ENCODE results near the gene LCN2.

LCN2 gene

DNA sequence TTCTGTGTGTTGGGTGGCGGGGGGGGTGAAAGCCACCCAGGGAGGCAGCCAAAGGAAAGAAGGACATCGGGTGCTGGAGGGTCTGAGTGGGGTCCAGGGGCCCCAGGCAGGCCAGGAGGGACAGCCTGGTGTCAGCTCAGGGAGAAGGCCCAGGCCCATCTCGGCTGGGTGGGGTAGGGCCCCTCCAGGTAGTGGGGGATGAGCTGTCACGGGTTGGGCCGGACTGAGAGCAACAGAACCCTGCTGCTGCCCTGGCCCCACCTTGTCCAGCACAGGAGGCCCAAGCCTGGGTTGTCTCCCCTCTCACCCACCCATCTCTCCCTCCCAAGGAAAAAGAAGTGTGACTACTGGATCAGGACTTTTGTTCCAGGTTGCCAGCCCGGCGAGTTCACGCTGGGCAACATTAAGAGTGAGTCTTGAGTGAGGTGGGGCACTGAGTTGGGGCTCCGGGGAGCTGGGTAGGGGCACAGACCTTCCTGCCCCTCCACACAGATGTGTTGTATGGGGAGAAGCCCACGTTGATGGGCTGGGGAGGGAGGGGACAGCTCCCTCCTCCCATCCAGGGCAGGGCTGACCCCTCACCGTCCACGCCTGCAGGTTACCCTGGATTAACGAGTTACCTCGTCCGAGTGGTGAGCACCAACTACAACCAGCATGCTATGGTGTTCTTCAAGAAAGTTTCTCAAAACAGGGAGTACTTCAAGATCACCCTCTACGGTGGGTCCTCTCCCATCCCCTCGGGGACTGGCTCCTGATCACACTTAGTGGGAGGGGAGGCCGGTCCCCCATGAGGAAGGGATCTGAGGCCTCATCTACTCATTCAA, 2.3 kb downstream of the LCN2 start:
- DNase-seq = no peak

DNA sequence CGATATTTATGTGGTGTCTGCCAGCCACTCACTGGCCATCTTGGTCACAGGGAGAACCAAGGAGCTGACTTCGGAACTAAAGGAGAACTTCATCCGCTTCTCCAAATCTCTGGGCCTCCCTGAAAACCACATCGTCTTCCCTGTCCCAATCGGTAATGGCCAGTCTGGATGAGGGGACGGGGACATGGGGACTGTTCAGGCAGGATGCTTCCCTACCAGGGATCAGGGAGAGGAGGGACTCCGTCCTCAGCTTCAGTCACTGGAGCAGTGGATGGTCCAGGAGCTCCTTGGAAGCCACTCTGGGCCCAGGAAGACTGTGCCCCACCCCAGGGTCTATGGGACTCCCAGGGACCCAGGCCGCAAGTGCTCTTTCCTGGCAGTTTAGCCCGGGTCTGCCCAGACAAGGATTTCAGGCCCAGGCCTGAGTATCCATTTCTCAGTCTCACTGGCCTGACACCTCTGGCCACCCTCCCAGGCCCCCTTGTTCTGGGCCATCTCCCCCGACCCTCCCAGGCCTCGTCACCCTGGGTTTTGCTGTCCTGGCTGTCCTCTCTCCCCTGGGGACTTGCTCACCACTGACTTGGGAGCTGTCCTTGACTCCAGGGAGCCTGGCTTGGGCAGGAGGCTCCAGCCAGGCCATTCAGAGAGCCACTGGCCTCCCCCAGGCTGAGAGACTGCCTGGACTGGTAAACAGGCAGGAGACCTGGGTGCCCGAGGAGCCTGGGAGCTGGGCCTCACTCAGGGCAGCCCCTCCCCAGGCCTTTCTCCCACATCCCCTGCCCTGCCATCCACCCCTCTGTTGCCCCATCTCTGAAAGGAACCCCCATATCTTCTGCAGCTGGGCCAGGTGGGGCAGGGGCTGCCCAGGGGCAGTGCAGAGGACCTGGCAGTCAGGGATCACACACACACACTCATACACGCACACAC, 3.1 kb downstream of the LCN2 start:
- no peak for DNase-seq

DNA sequence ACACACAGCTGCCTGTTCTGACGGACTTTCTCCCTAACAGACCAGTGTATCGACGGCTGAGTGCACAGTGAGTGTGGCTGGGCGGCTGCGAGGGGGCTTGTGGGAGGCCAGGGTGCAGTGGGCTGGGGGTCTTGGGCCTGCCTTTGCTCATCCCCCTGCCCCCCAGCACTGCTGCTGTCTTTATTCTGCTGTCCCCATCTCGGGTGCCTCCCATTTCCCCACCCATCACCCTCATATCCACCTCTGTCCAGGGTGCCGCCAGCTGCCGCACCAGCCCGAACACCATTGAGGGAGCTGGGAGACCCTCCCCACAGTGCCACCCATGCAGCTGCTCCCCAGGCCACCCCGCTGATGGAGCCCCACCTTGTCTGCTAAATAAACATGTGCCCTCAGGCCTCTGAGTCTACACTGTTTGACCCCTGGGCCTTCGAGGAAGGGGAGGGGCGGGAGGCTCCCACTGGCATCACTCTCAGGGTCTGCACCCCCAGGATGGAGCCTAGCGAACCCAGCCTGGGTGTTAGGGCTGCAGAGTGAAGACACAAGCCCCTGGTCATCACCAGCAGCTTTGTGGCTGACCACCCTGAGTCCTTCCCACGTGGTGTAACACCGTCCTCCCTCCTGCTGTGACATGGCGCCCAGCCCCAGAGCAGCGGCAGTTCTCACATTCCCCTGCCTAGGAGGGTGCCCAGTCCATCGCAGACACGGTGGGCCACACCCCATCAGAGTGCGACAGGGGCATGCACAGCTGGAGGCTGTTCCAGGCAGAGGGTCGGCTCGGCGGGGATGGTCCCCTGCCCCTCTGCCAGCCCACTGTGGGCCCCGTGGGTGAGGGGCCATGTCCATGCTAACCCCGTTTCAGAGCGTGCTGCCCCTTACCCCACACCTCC, 4.0 kb downstream of the LCN2 start:
- DNase-seq = peak; percentile 35

DNA sequence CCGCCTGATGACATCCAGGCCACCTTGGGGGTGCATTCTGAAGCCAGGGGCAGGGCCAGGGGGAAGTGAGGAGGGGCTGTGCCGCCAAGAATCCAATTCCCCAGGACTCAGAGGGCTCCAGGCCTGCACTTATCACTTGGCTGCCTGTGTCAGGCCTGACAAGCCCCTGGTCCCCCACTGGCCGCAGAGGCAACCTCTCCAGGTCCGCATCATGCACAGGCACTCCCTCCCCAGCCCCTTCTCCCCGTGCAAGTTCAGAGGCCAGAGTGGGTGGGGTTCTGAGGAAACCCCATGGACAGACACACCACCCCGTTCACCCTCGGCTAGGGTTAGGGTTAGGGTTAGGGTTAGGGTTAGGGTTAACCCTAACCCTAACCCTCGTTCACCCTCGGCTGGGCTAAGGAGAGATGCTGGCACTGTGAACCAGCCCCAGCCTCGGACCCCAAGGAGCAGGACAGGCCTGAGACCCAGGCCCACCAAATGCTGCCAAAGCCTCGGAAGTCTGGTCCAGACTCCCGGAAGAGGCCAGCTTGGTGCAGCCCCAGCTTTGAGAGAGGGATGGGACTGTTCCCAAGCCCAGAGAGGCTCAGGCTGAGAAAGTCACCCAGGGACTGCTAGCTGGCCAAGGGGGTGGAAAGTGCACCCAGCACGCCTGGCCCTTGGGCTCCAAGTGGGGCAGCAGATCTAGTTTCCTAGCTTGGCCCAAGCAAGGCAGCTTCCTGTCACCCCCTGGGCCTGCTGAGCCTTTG, 4.9 kb downstream of the LCN2 start:
- DNase-seq = no peak

DNA sequence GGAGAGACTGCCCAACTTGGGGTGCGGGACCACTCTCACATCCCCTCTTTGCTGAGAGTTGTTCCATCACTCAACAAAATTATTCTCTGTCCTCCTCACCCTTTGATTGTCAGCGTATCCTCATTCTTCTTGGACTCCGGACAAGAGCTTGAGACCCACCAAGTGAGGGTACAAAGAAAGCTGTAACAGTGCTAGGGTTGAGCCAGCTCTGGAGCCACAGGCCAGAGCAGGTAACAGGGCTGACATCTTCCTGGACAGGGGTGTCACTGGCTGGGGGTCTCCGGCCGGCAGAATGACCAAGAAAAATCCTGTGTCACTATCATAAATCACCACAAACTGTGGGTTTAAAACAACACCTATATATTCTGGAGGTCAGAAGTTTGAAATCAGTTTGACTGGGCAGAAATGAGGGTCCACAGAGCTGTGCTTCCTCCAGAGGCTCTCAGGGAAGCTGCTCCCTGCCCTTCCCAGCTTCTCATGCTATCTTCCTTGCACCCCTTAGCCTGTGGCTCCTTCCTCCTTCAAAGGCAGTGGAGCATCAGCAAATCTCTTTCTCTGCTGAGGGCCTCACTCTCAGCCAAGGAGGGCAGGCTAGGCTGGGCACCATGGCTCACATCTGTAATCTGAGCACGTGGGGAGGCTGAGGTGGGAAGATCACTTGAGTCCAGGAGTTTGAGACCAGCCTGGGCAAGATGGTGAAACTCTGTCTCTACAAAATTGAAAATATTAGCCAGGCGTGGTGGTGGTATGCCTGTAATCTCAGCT, 6.7 kb downstream of the LCN2 start:
- no peak for DNase-seq

DNA sequence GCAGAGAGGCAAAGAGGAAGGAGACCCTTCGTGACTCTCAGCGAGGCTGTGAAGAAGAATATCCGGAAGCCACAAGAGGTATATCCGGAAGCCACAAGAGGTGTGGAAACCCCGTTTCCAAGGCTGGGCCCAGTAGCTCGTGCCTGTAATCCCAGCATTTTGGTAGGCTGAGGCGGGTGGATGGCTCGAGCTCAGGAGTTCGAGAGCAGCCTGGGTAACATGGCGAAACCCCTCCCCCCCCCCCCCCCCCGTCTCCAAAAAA, 10.2 kb downstream of the LCN2 start:
- DNase-seq = no peak

DNA sequence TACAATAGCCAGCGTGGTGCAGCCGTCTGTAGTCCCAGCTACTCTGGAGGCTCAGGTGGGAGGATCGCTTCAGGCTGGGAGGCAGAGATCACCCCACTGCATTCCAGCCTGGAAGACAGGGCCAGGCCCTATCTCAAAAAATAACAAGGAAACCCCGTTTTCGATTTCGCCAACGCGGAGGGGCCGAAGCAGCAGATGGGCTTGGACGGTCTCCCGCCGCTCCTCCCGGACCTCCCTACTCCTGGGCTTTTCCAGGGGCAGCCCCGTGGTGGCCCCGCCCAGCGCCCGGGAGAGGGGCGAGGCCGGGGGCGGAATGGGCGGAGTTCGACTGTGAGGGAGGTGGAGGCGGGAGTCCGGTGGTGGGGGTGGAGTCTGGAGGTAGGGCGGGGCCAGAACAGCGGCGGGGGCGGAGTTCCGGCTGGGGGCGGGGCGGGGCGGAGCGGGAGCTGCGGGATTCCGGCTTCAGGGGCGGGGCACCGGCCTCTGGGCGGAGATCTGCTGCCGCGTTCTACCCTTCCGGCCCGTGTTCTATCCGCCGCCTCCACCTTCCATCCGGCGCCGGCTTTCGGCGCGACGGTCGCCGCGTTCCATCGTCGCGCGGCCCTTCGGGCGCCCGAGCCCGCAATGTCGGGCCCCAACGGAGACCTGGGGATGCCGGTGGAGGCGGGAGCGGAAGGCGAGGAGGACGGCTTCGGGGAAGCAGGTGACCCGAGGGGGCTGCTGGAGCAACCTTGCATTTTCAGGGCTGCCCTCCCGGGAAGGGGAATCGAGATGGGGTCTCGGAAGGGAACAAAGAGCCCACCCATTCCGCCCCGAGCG, 10.7 kb downstream of the LCN2 start, which contains the start of gene BBLN:
Gene BBLN (plus strand): TSS at position 482 of the 819 bp plus-strand sequence. CDS start 143 bp downstream, at position 625.
- DNase-seq = peak; percentile 98

DNA sequence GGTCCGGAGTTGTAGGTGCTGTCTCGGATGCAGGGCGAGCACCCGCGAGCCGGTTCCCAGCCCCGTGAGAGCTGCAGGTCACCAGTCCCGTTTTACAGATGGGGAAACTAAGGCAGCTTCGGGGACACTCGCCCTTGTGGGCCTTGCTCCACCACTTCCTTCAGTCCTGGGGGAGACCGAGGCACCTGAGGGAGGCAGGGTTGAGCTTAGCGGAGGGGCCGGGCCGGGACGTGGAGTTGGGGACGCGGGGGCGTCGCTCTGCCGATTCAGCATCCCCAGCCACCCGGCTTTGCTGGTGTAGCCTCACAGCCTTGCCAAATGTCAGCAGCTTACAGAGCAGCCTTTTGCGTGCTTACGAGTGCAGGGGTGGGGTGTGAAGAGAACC, 11.3 kb downstream of the LCN2 start:
- DNase-seq = no peak

DNA sequence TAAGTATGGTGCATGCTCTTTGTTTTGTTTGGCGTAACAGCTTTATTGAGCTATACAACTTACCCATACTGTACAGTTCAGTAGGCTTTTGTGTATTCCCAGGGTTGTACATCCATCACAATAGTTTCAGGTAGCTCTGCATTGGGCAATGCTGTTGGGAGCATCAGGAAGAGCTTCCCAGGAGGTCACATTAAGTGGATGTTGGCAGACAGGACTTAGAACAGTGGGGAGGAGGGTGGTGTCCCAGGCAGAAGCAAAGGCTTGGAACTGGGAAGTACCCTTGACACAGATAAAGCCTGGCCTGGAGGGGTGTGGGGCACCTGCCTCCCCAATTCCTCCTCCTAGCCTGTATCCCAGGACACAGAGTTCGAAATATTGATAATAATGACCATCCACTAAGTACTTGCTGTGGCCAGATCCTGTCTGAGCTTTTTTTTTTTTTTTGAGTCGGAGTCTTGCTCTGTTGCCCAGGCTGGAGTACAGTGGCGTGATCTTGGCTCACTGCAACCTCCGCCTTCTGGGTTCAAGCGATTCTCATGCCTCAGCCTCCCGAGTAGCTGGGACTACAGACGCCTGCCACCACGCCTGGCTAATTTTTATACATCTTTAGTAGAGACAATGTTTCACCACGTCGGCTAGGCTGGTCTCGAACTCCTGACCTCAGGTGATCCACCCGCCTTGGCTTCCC, 12.1 kb downstream of the LCN2 start:
- peak; percentile 31 for DNase-seq

DNA sequence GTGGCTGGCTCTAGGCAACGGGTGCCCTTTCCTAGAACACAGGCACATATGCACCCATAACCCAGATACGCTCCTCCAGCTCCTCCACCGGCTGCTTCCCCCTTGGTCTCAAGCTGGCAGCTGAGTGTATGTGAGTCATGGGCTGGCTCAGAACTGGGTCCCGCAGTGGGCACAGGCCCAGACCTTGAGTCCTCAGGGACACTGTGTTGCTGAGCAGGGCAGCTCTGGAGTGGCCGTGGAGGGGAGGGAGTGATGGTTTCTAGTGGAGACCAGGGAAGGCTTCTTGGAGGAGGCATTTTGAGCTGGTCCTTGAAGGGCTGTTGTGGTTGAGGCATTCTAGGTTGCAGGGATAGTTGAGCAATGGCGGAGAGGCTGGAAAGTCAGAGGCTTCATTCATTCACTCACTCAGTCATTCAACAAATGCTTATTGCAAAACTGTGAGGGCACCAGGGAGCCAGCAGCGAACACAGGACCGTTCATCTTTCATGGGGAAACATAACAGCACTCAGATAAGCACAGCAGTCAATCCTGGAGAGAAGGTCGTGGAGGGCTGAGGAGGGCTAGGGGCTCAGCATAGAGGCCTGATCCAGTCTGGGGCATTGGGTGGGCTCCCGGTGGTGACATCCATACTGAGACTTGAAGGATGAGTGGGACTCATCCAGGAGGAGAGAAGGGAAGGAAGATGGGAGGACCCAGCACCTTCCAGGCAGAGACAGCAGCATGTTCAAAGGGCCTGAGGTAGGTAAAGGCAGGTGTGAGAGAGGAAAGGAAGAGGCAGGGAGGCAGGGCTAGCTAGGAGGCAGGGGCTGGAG, 13.2 kb downstream of the LCN2 start:
- DNase-seq = no peak

DNA sequence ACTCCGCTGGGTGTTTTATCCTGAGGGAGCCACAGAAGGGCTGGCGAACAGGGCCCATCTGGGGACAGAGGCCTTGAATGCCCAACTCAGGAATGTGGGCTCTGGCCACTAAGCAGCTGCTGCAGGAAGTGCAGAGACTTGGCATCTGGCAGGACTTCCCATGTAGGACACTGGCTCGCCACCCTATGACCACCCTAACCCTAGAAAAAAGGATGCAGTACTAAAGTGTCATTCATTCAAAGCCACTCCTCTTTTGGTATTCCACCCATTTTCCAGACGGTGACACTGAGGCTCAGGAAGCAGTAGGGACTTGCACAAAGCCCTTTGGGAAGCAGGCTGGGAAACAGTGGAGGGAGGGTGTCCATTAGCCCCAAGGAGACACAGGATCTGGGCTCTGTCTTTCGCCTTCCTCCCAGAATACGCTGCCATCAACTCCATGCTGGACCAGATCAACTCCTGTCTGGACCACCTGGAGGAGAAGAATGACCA, 13.8 kb downstream of the LCN2 start:
- DNase-seq = no peak

DNA sequence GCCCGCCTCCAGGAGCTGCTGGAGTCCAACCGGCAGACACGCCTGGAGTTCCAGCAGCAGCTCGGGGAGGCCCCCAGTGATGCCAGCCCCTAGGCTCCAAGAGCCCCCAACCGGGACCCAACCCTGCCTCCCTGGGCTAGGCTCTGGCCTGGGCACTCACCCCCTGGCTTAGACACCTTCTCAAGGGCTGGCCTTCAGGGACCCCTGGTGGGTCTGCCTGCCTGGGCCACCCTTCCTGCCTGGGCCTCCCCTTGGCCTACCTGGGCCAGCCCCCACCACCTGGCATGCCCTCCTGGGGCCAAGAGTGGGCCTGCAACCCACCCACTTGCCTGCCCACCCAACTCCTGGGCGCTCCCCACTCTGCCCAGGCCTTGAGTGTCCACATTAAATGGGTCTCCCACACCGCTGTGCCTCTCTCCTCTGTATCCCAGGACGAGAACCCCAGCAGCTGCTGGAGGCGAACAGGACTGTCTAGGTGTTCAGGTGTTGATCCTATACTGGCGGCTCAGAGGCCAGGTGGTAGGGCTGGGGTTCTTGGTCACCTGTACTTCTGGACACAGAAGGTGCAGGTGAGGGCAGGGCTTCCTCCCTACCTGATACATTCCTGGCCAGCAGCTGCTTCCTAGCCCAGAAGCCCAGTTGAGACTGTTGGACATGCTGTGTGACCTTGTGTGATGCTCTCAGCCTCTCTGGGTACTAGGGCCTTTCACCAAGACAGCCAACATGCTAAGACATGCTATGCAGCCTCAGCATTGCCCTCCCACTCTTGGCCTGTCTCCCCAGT, 14.5 kb downstream of the LCN2 start:
- DNase-seq = no peak

DNA sequence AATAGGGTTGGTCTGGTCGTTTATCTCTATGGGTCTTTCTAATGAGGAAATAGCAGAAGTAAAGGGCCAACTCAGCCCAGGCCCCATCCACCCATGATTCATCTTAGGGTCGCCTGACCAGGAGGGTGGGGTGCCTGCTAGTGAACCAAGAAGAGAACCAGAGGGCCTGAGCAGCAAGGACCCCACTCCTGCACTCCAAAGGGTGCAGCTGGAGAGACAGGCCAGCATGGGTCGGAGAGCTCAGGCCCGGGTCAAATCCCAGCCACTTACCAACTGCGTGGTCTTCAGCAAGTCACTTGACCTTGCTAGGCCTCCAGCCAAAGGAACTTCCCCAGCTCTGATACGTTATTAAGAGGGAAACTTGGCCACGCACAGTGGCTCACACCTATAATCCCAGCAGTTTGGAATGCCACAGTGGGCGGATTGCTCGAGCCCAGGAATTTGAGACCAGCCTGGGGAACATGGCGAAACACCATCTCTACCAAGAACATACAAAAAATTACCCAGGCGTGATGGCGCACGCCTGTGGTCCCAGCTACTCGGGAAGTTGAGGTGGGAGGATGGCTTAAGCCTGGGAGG, 15.1 kb downstream of the LCN2 start:
- DNase-seq = no peak

DNA sequence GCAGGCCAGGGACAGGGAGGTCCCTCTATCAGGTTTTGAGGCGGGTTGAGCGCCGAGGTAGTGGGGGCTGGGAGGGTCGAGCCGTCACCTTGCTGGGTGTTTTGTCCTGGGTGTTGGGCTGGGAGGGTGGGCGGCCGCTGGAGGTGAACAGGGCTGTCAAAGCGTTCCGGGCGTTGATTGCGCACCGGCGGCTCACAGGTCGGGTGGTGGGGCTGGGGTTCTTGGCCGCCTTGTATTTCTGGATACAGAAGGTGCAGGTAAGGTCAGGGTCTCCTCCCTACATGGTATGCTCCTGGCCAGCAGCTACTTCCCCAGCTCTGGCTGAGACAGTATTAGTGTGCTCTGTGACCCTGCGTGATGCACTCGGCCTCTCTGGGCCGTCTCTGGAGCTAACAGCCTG, 16.9 kb downstream of the LCN2 start:
- no peak for DNase-seq

DNA sequence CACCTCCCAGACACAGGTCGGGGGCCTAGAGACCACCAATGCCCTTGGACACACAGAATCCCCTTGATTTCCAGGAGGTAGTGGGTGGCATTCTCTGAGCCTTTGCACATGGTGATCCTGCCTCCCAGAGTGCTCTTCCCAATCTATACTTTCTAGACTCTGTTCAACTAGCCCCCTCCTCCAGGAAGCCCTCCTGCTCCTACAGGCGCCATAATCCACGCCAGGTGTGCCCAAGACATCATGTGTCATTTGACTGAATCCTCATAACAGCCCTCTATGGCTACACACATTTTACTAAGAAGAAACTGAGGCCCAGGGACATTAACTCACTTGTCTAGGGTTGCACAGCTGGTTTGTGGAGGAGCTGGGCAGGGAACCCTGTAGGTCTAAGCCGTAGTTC, 18.0 kb downstream of the LCN2 start:
- DNase-seq = no peak

DNA sequence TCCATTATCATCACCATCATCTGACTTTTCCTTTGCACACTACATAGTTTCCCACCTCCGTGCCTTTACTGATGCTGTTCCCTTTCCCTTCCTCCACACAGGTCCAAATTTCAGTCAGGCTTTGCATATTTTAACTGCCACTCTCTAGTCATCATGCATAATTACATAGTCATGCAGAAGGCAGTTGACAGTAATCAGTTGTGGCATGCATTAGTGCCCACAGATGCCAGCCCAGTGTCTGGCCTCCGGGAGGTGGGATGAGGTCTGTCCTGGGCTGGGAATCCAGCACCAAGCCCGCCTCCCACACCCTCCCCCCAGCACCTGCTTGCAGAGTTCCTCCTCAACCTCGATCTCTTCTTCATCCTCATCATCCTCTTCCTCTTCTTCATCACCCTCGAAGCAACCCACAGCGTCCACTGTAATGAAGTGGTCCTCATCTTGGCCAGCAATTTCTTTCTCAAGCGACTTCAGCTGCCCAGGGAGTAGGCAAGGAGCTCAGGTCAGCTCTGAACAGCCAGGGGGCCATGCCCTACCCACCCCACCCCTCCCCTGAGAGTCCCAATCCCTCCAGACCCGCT, 19.6 kb downstream of the LCN2 start:
- DNase-seq = peak; percentile 63

DNA sequence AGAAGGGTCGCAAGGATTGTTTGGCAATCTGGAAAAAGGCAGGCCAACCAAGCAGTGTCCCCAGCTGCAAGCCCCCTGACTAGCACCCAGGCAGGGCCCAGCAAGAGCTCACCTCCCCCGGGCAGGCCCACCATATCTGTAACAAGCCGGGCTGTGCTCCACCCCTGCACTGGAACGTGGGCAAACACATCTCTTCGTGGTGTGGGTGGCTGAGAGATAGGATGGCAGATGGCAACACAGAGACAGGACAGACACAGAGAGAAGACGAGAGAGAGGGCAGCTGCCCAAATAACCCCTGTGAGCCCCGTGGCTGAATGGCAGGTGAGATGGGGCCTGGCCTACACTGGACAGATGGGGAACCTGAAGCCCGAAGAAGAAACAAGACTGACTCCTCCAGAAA, 20.2 kb downstream of the LCN2 start:
- DNase-seq = no peak

Data from eye (tissue), 1 donor.